ENCODE measurements around the gene TMEM95. TPM values are rescaled to one million over a fixed set of nuclear protein-coding genes. Genes with fewer than 3 reads are reported as not detected.
A peak's percentile ranks its signal among the peaks of the same experiment; 100 is the strongest.
"Not testable (repeated sequence)": the region's sequence is repeated elsewhere in the genome, so short reads cannot be mapped to it uniquely, and the experiment has no call there.

Gene TMEM95
- total RNA-seq, 1 donor from 2014 or later = not detected

- DNase-seq (ENCODE audit: low read depth) = no peak
Measured at GRCh38 chr17:7346761-7347614, 8.0 kb upstream of the TMEM95 start.

- DNase-seq (ENCODE audit: low read depth) = no peak
Measured at GRCh38 chr17:7347630-7348477, 7.1 kb upstream of the TMEM95 start.

GRCh38 chr17:7348478-7349242, 6.3 kb upstream of the TMEM95 start:
- no peak for DNase-seq (ENCODE audit: low read depth)

- DNase-seq (ENCODE audit: low read depth) = peak; percentile 93
Measured at GRCh38 chr17:7351665-7352502, 3.1 kb upstream of the TMEM95 start, which contains the start of gene KCTD11. Gene KCTD11, plus strand, starts transcription at chr17:7352162.

- no peak for DNase-seq (ENCODE audit: low read depth)
Measured at GRCh38 chr17:7352503-7352889, 2.5 kb upstream of the TMEM95 start.

- no peak for DNase-seq (ENCODE audit: low read depth)
Measured at GRCh38 chr17:7352910-7353635, 1.9 kb upstream of the TMEM95 start.

GRCh38 chr17:7354262-7354843, 603 bp upstream of the TMEM95 start:
- DNase-seq (ENCODE audit: low read depth) = no peak

GRCh38 chr17:7355573-7355972, 617 bp downstream of the TMEM95 start:
- DNase-seq (ENCODE audit: low read depth) = no peak

GRCh38 chr17:7356072-7356549, 1.2 kb downstream of the TMEM95 start:
- peak; percentile 57 for DNase-seq (ENCODE audit: low read depth)

GRCh38 chr17:7356756-7357155, 1.8 kb downstream of the TMEM95 start:
- DNase-seq (ENCODE audit: low read depth) = no peak

- DNase-seq (ENCODE audit: low read depth) = no peak
Measured at GRCh38 chr17:7357381-7357780, 2.4 kb downstream of the TMEM95 start.

- no peak for DNase-seq (ENCODE audit: low read depth)
Measured at GRCh38 chr17:7361906-7362305, 7.0 kb downstream of the TMEM95 start.

GRCh38 chr17:7363311-7363710, 8.4 kb downstream of the TMEM95 start:
- no peak for DNase-seq (ENCODE audit: low read depth)

- not testable (repeated sequence) for DNase-seq (ENCODE audit: low read depth)
Measured at GRCh38 chr17:7365963-7366362, 11.0 kb downstream of the TMEM95 start.

- DNase-seq (ENCODE audit: low read depth) = no peak
Measured at GRCh38 chr17:7367083-7367482, 12.1 kb downstream of the TMEM95 start.

GRCh38 chr17:7367918-7368598, 13.1 kb downstream of the TMEM95 start:
- no peak for DNase-seq (ENCODE audit: low read depth)

GRCh38 chr17:7368599-7368994, 13.6 kb downstream of the TMEM95 start:
- DNase-seq (ENCODE audit: low read depth) = not testable (repeated sequence)

GRCh38 chr17:7369825-7370224, 14.9 kb downstream of the TMEM95 start:
- DNase-seq (ENCODE audit: low read depth) = no peak

GRCh38 chr17:7370853-7371252, 15.9 kb downstream of the TMEM95 start:
- DNase-seq (ENCODE audit: low read depth) = no peak

Data from myocyte (in vitro differentiated cells).